ENCODE data around the gene CDC42EP5.
"Not testable (repeated sequence)": the region's sequence is repeated elsewhere in the genome, so short reads cannot be mapped to it uniquely, and the experiment has no call there.

DNA sequence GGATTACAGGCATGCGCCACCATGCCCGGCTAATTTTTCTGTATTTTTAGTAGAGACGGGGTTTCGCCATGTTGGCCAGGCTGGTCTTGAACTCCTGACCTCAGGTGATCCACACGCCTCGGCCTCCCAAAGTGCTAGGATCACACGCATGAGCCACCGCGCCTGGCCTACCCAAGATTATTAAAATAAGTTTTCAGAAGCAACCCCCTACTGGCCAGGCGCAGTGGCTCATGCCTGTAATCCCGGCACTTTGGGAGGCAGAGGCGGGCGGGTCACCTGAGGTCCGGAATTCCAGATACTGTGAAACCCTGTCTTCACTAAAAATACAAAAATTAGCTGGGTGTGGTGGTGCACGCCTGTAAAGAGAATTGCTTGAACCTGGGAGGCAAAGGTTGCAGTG is 26.7 kb downstream of the CDC42EP5 start:
- TF ChIP-seq BHLHE40 (IDR thresholded peaks at IDR 0.05; ENCODE audit: borderline replicate concordance); FOXM1 (IDR thresholded peaks at IDR 0.05; ENCODE audit: borderline replicate concordance); NFRKB (IDR thresholded peaks at IDR 0.05); SUZ12 (IDR thresholded peaks at IDR 0.05); LEF1 (IDR thresholded peaks at IDR 0.05; ENCODE audit: borderline replicate concordance); CTBP1 (IDR thresholded peaks at IDR 0.05; ENCODE audit: borderline replicate concordance); SP1 (IDR thresholded peaks at IDR 0.05); FOXA1 (IDR thresholded peaks at IDR 0.05); FOXK2 (IDR thresholded peaks at IDR 0.05): not testable (repeated sequence)

Measured in HEK293T (cell line).